Sigmoid colon (tissue), 3 donors: ENCODE measurements around the gene ARL8A.

Experiments used
- CTCF ChIP-seq, 4 experiments: fragments of 450-650 bp in 3 of 4; fragments of 200-600 bp in 1 of 4; IDR thresholded peaks; one replicate each; pipeline ENCODE4 v1.5.1; 2016 to 2019; ENCODE audit warnings: antibody characterized with exemption in 4 of 4, mild to moderate bottlenecking in 3 of 4, moderate library complexity in 2 of 4
- POLR2A ChIP-seq, 2 donors: fragments of 450-650 bp; IDR thresholded peaks; one replicate each; pipeline ENCODE4 v1.6.1; 2016; ENCODE audit warnings: antibody characterized with exemption in 2 of 2, mild to moderate bottlenecking in 2 of 2, moderate library complexity in 2 of 2

- no peak for TF ChIP-seq CTCF (IDR thresholded peaks at IDR 0.05)
- TF ChIP-seq POLR2A (IDR thresholded peaks at IDR 0.05): no peak
Observed at GRCh38 chr1:202107801-202108731, 36.5 kb downstream of the ARL8A start.
